GM18502 (cell line): ENCODE results near the gene STAB1.

Experiments
- ATAC-seq: cut with Tn5 transposase; IDR thresholded peaks from one replicate; pipeline ENCODE4 v1.9.1; 2021; ENCODE audit warnings: mild to moderate bottlenecking; ENCODE audit not compliant: unreplicated experiment, poor library complexity

The STAB1 gene, protein sequence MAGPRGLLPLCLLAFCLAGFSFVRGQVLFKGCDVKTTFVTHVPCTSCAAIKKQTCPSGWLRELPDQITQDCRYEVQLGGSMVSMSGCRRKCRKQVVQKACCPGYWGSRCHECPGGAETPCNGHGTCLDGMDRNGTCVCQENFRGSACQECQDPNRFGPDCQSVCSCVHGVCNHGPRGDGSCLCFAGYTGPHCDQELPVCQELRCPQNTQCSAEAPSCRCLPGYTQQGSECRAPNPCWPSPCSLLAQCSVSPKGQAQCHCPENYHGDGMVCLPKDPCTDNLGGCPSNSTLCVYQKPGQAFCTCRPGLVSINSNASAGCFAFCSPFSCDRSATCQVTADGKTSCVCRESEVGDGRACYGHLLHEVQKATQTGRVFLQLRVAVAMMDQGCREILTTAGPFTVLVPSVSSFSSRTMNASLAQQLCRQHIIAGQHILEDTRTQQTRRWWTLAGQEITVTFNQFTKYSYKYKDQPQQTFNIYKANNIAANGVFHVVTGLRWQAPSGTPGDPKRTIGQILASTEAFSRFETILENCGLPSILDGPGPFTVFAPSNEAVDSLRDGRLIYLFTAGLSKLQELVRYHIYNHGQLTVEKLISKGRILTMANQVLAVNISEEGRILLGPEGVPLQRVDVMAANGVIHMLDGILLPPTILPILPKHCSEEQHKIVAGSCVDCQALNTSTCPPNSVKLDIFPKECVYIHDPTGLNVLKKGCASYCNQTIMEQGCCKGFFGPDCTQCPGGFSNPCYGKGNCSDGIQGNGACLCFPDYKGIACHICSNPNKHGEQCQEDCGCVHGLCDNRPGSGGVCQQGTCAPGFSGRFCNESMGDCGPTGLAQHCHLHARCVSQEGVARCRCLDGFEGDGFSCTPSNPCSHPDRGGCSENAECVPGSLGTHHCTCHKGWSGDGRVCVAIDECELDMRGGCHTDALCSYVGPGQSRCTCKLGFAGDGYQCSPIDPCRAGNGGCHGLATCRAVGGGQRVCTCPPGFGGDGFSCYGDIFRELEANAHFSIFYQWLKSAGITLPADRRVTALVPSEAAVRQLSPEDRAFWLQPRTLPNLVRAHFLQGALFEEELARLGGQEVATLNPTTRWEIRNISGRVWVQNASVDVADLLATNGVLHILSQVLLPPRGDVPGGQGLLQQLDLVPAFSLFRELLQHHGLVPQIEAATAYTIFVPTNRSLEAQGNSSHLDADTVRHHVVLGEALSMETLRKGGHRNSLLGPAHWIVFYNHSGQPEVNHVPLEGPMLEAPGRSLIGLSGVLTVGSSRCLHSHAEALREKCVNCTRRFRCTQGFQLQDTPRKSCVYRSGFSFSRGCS (N-terminal part only)

GRCh38 chr3:52494886-52495495 is at the start of gene STAB1:
STAB1 (plus strand) TSS chr3:52495338; CDS start chr3:52495414, 76 bp downstream.
- no peak for ATAC-seq

DNA sequence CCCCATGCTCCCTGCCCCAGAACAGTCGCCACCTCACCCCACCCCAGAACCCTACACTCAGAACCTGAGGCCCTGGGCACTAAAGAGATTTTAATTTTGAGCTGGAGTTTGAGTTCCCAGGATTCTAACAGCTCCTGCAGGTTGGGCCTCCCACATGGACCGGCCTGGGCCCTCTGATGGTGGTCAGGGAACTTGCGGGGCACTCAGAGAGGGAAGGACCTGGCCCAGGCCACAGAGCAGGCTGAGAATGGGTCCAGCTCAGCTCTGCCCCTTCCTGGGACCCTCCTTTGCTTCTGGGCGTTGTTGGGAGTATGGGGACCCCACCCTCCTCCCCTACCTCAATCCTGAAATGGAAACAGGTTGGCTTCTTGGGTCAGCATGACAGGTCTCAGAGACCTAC is 49.1 kb upstream of the STAB1 start:
- no peak for ATAC-seq

DNA sequence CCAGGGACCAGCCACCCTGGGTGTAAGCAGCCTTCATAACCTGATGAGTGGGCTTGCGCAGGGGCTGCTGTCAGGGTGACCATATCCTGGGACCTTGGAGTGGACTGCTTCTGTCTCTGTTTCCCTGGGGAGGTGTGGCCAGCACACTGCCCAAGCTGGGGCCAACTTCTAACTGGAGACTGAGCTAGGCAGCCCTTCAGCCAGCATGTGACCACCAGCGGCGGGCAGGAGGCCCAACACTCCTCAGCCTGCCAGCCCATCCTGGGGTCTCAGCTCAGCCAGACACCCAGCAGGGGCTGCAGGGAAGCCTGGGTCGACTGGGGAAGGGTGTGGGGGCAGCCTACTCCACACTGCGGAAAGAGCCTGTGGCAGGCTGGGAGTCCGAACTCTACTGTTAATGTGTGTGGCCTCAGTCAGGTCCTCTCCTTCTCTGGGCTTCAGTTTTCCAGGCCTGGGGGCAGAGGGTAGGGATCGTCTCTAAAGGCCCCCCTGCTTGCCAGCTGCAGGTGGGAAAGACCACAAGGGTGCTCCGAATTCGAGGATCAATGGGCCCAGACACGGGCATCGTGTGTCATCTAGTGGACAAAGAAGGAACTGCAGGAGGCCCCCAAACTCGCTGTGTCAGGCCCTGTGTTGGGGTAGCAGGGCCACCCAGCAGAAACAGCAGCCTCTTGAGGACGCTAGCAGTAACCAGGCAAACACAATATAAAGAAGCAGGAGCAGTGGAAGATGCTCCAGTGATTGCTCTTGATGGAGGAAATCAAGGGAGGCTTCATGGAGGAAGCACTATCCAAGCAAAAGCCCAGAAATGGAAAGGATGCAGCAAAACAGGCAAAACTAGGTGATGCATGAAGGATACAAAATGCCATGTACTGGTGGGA is 48.3 kb upstream of the STAB1 start:
- ATAC-seq = no peak

DNA sequence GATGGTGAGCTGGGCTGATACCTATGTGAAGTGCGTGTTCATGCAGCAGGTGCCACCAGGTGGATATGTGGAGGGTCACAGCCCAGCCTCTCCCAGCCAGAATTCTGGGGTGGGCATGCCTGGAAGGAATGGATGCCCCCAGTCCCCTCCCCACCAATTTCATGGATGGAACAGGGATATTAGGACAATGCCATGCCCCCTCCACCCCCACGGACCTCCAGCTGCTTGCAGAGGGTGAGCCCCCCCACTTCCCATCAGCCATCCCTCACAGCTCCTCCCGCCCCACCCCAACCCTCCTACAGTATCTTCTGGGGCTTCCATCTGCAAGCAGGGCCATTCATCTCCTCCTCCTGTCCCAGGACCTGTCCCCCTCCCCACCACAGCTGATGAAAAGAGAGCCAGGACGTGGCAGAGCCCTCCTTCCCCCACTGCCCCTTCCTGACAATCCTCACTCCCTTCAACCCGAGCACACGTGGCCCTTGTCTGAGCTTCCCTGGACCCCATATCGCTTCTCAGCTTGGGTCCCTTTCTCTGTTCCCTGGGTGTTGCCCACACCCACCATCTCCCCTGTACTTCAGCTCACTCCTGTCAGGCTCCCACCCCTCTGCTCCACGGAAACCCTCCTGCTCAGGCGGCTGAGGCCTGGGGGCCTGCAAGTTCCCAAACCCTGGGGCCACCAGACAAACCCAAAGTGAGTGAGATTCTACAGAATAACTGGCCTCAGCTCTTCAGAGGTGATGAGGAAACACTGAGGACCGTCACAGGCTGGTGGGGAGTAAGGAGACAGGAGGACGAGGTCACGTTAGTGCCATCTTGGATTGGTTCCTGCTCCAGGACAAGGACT is 47.4 kb upstream of the STAB1 start:
- no peak for ATAC-seq

GRCh38 chr3:52450489-52451236 is 44.5 kb upstream of the STAB1 start:
- no peak for ATAC-seq

DNA sequence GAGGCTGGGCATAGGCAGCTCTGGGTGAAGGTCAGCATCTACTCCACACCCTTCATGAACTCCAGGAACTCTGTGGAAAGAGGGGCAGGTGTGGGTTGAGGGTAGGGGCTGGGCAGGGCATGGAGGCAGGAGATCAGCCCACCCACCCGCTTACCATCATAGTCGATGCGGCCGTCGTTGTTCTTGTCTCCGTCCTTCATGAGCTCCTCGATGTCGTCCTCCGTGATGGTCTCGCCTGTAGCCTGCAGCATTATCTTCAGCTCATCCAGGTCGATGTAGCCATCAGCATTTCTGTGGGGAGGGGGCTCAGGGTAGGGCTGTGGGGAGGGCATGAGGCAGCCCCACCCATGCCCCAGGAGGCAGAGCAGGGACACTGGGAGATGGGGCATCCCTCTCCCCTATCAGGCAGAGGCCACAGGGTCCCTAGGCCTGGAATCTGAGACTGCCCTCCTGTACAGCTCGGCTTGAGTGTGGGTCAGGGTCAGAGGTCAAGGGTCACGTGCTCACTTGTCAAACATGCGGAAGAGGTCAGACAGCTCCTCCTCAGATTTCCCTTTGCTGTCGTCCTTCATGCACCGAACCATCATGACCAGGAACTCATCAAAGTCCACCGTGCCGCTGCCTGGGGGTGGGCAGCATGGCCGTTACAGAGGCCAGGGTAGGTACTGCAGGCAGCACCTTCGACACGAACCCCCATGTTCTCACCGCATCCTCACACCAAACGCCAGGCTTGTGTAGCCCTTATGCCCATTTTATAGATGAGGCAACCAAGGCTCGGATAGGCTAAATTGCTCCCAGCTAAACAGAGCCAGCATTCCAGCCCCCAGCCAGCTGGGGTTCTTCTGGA is 43.7 kb upstream of the STAB1 start:
- no peak for ATAC-seq

DNA sequence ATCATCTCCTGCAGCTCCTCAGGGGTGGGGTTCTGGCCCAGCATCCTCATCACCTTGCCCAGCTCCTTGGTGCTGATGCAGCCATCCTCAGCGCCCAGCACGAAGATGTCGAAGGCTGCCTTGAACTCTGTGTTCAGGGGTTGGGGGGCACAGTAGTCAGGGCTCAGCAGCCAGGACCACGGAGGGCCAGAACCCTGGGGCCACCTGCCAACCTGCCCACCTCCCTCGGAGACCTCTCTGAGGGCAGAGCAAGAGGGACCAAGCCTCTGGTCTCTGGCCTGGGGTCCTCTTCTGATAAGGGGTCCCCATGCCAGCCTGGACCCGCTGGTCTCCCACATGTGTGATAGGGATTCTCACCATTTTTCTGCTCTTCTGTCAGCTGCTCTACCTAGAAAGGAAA is 43.0 kb upstream of the STAB1 start:
- ATAC-seq = no peak

- no peak for ATAC-seq
Observed at GRCh38 chr3:52452570-52453221, 42.4 kb upstream of the STAB1 start.

DNA sequence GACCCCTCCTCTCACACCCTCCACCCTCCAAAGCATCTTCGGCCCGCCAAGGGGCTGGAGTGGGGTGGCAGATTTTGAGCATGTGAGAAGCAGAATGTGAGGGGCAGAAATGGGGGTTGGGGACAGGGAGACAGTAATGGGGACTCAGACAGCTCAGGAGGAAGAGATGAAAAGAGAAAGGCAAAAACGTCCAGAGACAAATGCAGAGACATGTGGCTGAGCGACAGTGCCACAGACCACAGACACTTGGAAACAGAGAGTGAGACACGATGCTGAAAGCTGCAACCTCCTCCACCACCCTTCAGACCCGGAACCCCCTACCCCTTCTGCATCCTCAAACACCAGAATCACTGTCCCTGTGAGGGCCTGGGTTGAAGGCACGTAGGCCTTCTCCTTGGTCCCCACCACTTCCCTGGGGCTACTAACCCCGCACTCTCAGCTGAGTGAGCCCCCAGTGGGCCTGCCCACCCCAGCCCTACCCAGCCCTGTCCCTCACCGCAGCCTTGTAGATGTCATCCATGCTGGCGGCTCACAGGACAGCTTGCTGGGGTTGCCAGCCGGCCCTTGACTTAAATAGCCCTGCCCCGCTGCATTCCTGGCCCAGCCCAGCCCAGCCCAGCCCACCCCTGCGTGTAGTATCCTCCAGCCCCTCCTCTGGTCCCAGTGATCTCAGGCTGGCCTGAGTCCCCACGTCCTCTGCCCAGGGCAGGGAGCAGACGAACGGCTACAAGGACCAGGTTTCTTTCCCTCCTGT is 41.5 kb upstream of the STAB1 start, which contains the start of gene TNNC1:
TNNC1 (minus strand) TSS at position 546 of the 754 bp plus-strand sequence; CDS start at position 520, 26 bp downstream.
- ATAC-seq = no peak

- ATAC-seq = no peak
Observed at GRCh38 chr3:52454250-52454937, 40.7 kb upstream of the STAB1 start.

GRCh38 chr3:52454938-52455282 is 40.2 kb upstream of the STAB1 start:
- ATAC-seq = no peak

GRCh38 chr3:52455283-52456168 is 39.6 kb upstream of the STAB1 start, which contains the start of gene NISCH:
NISCH (plus strand) TSS chr3:52455604; CDS start chr3:52455642, 38 bp downstream.
- peak; percentile 79 for ATAC-seq

- no peak for ATAC-seq
Observed at GRCh38 chr3:52456169-52456799, 38.9 kb upstream of the STAB1 start.
